BJ (cell line): ENCODE measurements around the gene RHOBTB3. TPM values are rescaled to one million over a fixed set of nuclear protein-coding genes. Genes with fewer than 3 reads are reported as not detected.

Experiments
- CTCF ChIA-PET: fragments of 350-600 bp; formaldehyde crosslinking; extraction: SDS; loops from one replicate; lab custom pipeline; 2021; ENCODE audit warnings: antibody characterized with exemption, inconsistent platforms; lab: Yijun Ruan, JAX
- POLR2A ChIA-PET: fragments of 300-600 bp; sonication (Branson Sonifier 250); formaldehyde crosslinking; extraction: SDS; loops from one replicate; lab custom pipeline; 2021; ENCODE audit warnings: antibody characterized with exemption; lab: Charles Lee
- DNase-seq: peaks from one replicate; pipeline ENCODE4 v3.0.0-alpha.2; 2011; ENCODE audit warnings: low read depth
- H3K27me3 ChIP-seq: 2 replicates; pipeline ENCODE4 v1.6.0; 2011; ENCODE audit warnings: low read length; ENCODE audit not compliant: control insufficient read depth, insufficient read depth
- H3K36me3 ChIP-seq: 2 replicates; pipeline ENCODE4 v1.5.1; 2011; ENCODE audit warnings: low read length; ENCODE audit not compliant: control insufficient read depth, insufficient read depth
- H3K4me3 ChIP-seq: 2 replicates; pipeline ENCODE4 v1.5.1; 2011; ENCODE audit warnings: low read depth, mild to moderate bottlenecking, control low read depth, low read length
- CTCF ChIP-seq: IDR thresholded peaks from 2 replicates; pipeline ENCODE4 v1.5.1; 2011; ENCODE audit warnings: low read depth, mild to moderate bottlenecking, control low read depth, inconsistent platforms, low read length, moderate library complexity; ENCODE audit not compliant: insufficient read depth
- polyA plus RNA-seq: library from polyadenylated mRNA; depleted of rRNA; stranded (reverse); fragments of >200 nt; gene quantifications from 2 replicates; pipeline ENCODE4 v1.2.3, GENCODE V29; 2011

The RHOBTB3 gene
- polyA plus RNA-seq, 1 experiment, result 320 TPM

- POLR2A ChIA-PET, result no interaction called here
- no peak for TF ChIP-seq CTCF
- DNase-seq, result no peak
- Histone ChIP-seq H3K27me3 (no peaks in the 10 kb centered on the region), H3K4me3 (no peak overlapping the region), H3K36me3 (peaks cover 3% of the 10 kb centered on the region)
- CTCF ChIA-PET, result no interaction called here
Measured at GRCh38 chr5:95800553-95800952, 69.4 kb downstream of the RHOBTB3 start.

- no peak for DNase-seq
- TF ChIP-seq CTCF, result no peak
- no peak overlapping the region for H3K4me3 ChIP-seq
- H3K27me3 ChIP-seq, result no peaks in the 10 kb centered on the region
- H3K36me3 ChIP-seq, result peaks cover 2% of the 10 kb centered on the region
- ChIA-PET POLR2A (no interaction called here), CTCF (interaction anchor here (1.2 to 2.9 kb wide), 3 partner anchors 9 to 137 kb away, joined by 4 to 10 read pairs (median 4); no protein-coding TSS in a partner anchor)
Measured at GRCh38 chr5:95801532-95801931, 70.4 kb downstream of the RHOBTB3 start.

GRCh38 chr5:95801961-95802360 lies 70.8 kb downstream of the RHOBTB3 start:
- no peak for TF ChIP-seq CTCF
- Histone ChIP-seq H3K27me3 (no peaks in the 10 kb centered on the region), H3K36me3 (no peaks in the 10 kb centered on the region), H3K4me3 (no peak overlapping the region)
- ChIA-PET CTCF (interaction anchor here (1.2 to 2.9 kb wide), 3 partner anchors 9 to 138 kb away, joined by 4 to 10 read pairs (median 4); no protein-coding TSS in a partner anchor), POLR2A (no interaction called here)
- DNase-seq, result no peak

GRCh38 chr5:95803271-95804148 lies 72.4 kb downstream of the RHOBTB3 start:
- Histone ChIP-seq H3K36me3 (no peaks in the 10 kb centered on the region), H3K4me3 (no peak overlapping the region), H3K27me3 (no peaks in the 10 kb centered on the region)
- no peak for TF ChIP-seq CTCF
- DNase-seq, result no peak
- ChIA-PET CTCF (interaction anchor here (1.1 to 2.9 kb wide), 2 partner anchors 22 to 43 kb away, joined by 4 to 10 read pairs; no protein-coding TSS in a partner anchor), POLR2A (interaction anchor here (0.6 kb wide), 1 partner anchor 384 kb away, joined by 3 read pairs; no protein-coding TSS in a partner anchor)
